ENCODE measurements around the gene ITGB6. TPM values are rescaled to one million over a fixed set of nuclear protein-coding genes. Genes with fewer than 3 reads are reported as not detected.

Gene ITGB6
- total and polyA plus RNA-seq, 2 donors (not counting 3 experiments of a cell fraction or from before 2014, with no cell fraction given), result 0.03 TPM; not detected in 1

- Histone ChIP-seq H3K4me3 (replicated peaks in 1 of 3; ENCODE audit: insufficient read depth in 1 of 3, low read depth in 1 of 3, low read length in 3 of 3) (no peak overlapping the region), H3K27me3 (ENCODE audit: control insufficient read depth in 2 of 2, insufficient read depth in 2 of 2, low read length in 2 of 2) (no peaks in the 10 kb centered on the region), H3K4me2 (ENCODE audit: insufficient read depth, low read length) (no peak overlapping the region), H4K20me1 (replicated peaks; ENCODE audit: control insufficient read depth, extremely low read depth, insufficient read depth, low read length) (no peaks in the 10 kb centered on the region), H2AFZ (ENCODE audit: low read depth, low read length) (no peak overlapping the region), H3K79me2 (ENCODE audit: control insufficient read depth, insufficient read depth, low read length) (no peaks in the 10 kb centered on the region), H3K36me3 (ENCODE audit: control insufficient read depth in 2 of 2, extremely low read depth in 1 of 2, insufficient read depth in 2 of 2, low read length in 2 of 2) (no peaks in the 10 kb centered on the region), H3K4me1 (ENCODE audit: control insufficient read depth, extremely low read depth, insufficient read depth, low read length) (no peaks in the 10 kb centered on the region), H3K9me1 (replicated peaks; ENCODE audit: control insufficient read depth, extremely low read depth, insufficient read depth, low read length) (no peaks in the 10 kb centered on the region), H3K9me3 (replicated peaks; ENCODE audit: control insufficient read depth, insufficient read depth, low read length) (no peaks in the 10 kb centered on the region), H3K27ac (ENCODE audit: insufficient read depth, low read depth, low read length) (no peak overlapping the region), H3K9ac (replicated peaks; ENCODE audit: extremely low read depth, insufficient read depth, low read length) (no peak overlapping the region)
- intact Hi-C loops (cut with micrococcal nuclease) (no loop called here), dilution Hi-C loops (cut with MboI; ENCODE audit: extremely low pct_ligation_motif_present, low sequenced_read_pairs) (no loop called here)
- ChIA-PET POLR2A (no interaction called here), CTCF (interaction anchor here (1.3 to 1.6 kb wide), 2 partner anchors 16 to 959 kb away, joined by 4 read pairs; no protein-coding TSS in a partner anchor)
- TF ChIP-seq POLR2AphosphoS5 (IDR thresholded peaks at IDR 0.05; ENCODE audit: insufficient read depth, low read depth, low read length) (no peak), EZH2 (IDR thresholded peaks at IDR 0.05; ENCODE audit: borderline replicate concordance, low read depth, low read length, severe bottlenecking) (no peak), POLR2A (IDR thresholded peaks at IDR 0.05; ENCODE audit: low read depth, low read length) (no peak), GATA2 (IDR thresholded peaks at IDR 0.05; ENCODE audit: insufficient read depth, insufficient read length, low read depth, low read length) (no peak)
- BruUV-seq (replicated peaks), result no TSS peak
- no peak for FAIRE-seq
- no peak for DNase-seq (ENCODE audit: low read depth, low spot score)
Observed at GRCh38 chr2:160105366-160105765, 94.7 kb downstream of the ITGB6 start.

- Histone ChIP-seq H3K79me2 (ENCODE audit: control insufficient read depth, insufficient read depth, low read length) (no peaks in the 10 kb centered on the region), H3K9ac (replicated peaks; ENCODE audit: extremely low read depth, insufficient read depth, low read length) (no peak overlapping the region), H3K9me1 (replicated peaks; ENCODE audit: control insufficient read depth, extremely low read depth, insufficient read depth, low read length) (no peaks in the 10 kb centered on the region), H3K4me1 (ENCODE audit: control insufficient read depth, extremely low read depth, insufficient read depth, low read length) (no peaks in the 10 kb centered on the region), H2AFZ (ENCODE audit: low read depth, low read length) (no peak overlapping the region), H4K20me1 (replicated peaks; ENCODE audit: control insufficient read depth, extremely low read depth, insufficient read depth, low read length) (no peaks in the 10 kb centered on the region), H3K27ac (ENCODE audit: insufficient read depth, low read depth, low read length) (no peak overlapping the region), H3K4me3 (replicated peaks in 1 of 3; ENCODE audit: insufficient read depth in 1 of 3, low read depth in 1 of 3, low read length in 3 of 3) (no peak overlapping the region), H3K4me2 (ENCODE audit: insufficient read depth, low read length) (no peak overlapping the region), H3K9me3 (replicated peaks; ENCODE audit: control insufficient read depth, insufficient read depth, low read length) (no peaks in the 10 kb centered on the region), H3K27me3 (ENCODE audit: control insufficient read depth in 2 of 2, insufficient read depth in 2 of 2, low read length in 2 of 2) (no peaks in the 10 kb centered on the region), H3K36me3 (ENCODE audit: control insufficient read depth in 2 of 2, extremely low read depth in 1 of 2, insufficient read depth in 2 of 2, low read length in 2 of 2) (no peaks in the 10 kb centered on the region)
- FAIRE-seq (no peak), DNase-seq (ENCODE audit: low read depth, low spot score) (no peak)
- POLR2A ChIA-PET, result no interaction called here
- dilution Hi-C loops (cut with MboI; ENCODE audit: extremely low pct_ligation_motif_present, low sequenced_read_pairs), result no loop called here
- intact Hi-C loops (cut with micrococcal nuclease), result no loop called here
- TF ChIP-seq MAX (IDR thresholded peaks at IDR 0.05; ENCODE audit: insufficient read depth, insufficient read length), result no peak
- TF ChIP-seq EZH2 (IDR thresholded peaks at IDR 0.05; ENCODE audit: borderline replicate concordance, low read depth, low read length, severe bottlenecking), result no peak
- no peak for TF ChIP-seq POLR2A (IDR thresholded peaks at IDR 0.05; ENCODE audit: low read depth, low read length)
- TF ChIP-seq POLR2AphosphoS5 (IDR thresholded peaks at IDR 0.05; ENCODE audit: insufficient read depth, low read depth, low read length), result no peak
- no peak for TF ChIP-seq GATA2 (IDR thresholded peaks at IDR 0.05; ENCODE audit: insufficient read depth, insufficient read length, low read depth, low read length)
- TF ChIP-seq MYC (IDR thresholded peaks at IDR 0.05; ENCODE audit: low read depth, low read length), result no peak
- TF ChIP-seq FOS (IDR thresholded peaks at IDR 0.05; ENCODE audit: borderline replicate concordance, insufficient read depth, low read length), result no peak
- TF ChIP-seq JUN (IDR thresholded peaks at IDR 0.05; ENCODE audit: borderline replicate concordance, insufficient read depth, insufficient read length, low read depth), result no peak
- no peak for TF ChIP-seq CTCF (IDR thresholded peaks at IDR 0.05; ENCODE audit: extremely low read depth in 1 of 2, insufficient read depth in 1 of 2, low read depth in 1 of 2, low read length in 2 of 2)
- CTCF ChIA-PET, result interaction anchor here (0.6 to 2.2 kb wide), 3 partner anchors 132 to 960 kb away, joined by 3 to 8 read pairs (median 5); no protein-coding TSS in a partner anchor
- BruUV-seq (replicated peaks), result no TSS peak
Observed at GRCh38 chr2:160104115-160104514, 96.0 kb downstream of the ITGB6 start.
